ENCODE results near the gene LRRTM2.

DNA sequence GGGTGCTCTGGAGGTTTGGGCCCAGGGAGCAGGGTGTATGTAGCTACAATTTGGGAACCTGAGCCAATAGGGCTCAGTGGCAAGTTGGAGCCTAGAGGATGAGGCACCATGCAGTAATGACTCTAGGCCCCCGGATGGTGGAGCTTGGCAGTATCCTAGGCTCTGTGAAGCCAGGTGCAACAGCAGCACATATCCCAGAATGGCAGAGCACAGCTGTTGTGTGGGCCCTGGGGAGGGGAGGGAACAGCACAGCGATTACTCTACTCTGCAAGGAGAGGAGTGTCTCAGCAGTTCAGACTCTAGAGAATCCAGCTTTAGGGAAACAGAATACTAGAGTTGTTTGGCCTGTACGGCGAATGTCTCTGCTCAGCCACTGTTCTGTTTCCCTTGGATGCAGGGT is 56.1 kb downstream of the LRRTM2 start:
- TF ChIP-seq TEAD4 (CRISPR knock-in tag; IDR thresholded peaks at IDR 0.05) (no peak), NR2C2 (CRISPR knock-in tag; IDR thresholded peaks at IDR 0.05) (no peak), KAT7 (CRISPR knock-in tag; IDR thresholded peaks at IDR 0.05; ENCODE audit: borderline replicate concordance) (no peak), EMX1 (CRISPR knock-in tag; IDR thresholded peaks at IDR 0.05) (no peak), ZNF416 (CRISPR knock-in tag; IDR thresholded peaks at IDR 0.05) (no peak), ZNF263 (CRISPR knock-in tag; IDR thresholded peaks at IDR 0.05; ENCODE audit: low read depth) (no peak), FOXK1 (CRISPR knock-in tag; IDR thresholded peaks at IDR 0.05) (no peak), ELF4 (CRISPR knock-in tag; IDR thresholded peaks at IDR 0.05; ENCODE audit: low read depth) (no peak), FOXP1 (CRISPR knock-in tag; IDR thresholded peaks at IDR 0.05; ENCODE audit: borderline replicate concordance) (no peak)
- TF ChIP-seq, protein P1, sequence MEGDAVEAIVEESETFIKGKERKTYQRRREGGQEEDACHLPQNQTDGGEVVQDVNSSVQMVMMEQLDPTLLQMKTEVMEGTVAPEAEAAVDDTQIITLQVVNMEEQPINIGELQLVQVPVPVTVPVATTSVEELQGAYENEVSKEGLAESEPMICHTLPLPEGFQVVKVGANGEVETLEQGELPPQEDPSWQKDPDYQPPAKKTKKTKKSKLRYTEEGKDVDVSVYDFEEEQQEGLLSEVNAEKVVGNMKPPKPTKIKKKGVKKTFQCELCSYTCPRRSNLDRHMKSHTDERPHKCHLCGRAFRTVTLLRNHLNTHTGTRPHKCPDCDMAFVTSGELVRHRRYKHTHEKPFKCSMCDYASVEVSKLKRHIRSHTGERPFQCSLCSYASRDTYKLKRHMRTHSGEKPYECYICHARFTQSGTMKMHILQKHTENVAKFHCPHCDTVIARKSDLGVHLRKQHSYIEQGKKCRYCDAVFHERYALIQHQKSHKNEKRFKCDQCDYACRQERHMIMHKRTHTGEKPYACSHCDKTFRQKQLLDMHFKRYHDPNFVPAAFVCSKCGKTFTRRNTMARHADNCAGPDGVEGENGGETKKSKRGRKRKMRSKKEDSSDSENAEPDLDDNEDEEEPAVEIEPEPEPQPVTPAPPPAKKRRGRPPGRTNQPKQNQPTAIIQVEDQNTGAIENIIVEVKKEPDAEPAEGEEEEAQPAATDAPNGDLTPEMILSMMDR (IDR thresholded peaks at IDR 0.05): no peak
- TF ChIP-seq, protein P2, sequence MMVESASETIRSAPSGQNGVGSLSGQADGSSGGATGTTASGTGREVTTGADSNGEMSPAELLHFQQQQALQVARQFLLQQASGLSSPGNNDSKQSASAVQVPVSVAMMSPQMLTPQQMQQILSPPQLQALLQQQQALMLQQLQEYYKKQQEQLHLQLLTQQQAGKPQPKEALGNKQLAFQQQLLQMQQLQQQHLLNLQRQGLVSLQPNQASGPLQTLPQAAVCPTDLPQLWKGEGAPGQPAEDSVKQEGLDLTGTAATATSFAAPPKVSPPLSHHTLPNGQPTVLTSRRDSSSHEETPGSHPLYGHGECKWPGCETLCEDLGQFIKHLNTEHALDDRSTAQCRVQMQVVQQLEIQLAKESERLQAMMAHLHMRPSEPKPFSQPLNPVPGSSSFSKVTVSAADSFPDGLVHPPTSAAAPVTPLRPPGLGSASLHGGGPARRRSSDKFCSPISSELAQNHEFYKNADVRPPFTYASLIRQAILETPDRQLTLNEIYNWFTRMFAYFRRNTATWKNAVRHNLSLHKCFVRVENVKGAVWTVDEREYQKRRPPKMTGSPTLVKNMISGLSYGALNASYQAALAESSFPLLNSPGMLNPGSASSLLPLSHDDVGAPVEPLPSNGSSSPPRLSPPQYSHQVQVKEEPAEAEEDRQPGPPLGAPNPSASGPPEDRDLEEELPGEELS (CRISPR knock-in tag; IDR thresholded peaks at IDR 0.05): no peak
- TF ChIP-seq, protein P3, sequence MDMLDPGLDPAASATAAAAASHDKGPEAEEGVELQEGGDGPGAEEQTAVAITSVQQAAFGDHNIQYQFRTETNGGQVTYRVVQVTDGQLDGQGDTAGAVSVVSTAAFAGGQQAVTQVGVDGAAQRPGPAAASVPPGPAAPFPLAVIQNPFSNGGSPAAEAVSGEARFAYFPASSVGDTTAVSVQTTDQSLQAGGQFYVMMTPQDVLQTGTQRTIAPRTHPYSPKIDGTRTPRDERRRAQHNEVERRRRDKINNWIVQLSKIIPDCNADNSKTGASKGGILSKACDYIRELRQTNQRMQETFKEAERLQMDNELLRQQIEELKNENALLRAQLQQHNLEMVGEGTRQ (CRISPR knock-in tag; IDR thresholded peaks at IDR 0.05): no peak
